ENCODE results near the gene B4GALT5.

DNA sequence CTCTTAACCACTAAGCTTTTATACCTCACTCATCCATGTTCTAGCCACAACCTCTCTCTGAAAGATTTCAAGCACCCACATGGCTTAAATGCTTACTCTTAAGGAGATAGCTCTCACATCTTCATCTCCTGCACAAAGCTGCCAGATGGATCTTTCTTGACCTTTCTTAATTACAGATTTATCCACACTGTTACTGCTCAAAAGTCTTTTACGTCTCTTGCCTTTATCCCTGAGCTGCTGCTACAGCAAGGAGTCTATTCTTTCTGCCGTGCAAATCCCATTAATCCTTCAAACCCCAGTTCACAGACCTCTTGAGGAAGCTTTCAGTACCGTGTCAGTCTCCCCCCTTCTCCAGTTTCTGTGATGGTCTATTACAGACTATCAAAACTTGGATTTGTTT lies 54.6 kb downstream of the B4GALT5 start:
- TF ChIP-seq, protein P1, sequence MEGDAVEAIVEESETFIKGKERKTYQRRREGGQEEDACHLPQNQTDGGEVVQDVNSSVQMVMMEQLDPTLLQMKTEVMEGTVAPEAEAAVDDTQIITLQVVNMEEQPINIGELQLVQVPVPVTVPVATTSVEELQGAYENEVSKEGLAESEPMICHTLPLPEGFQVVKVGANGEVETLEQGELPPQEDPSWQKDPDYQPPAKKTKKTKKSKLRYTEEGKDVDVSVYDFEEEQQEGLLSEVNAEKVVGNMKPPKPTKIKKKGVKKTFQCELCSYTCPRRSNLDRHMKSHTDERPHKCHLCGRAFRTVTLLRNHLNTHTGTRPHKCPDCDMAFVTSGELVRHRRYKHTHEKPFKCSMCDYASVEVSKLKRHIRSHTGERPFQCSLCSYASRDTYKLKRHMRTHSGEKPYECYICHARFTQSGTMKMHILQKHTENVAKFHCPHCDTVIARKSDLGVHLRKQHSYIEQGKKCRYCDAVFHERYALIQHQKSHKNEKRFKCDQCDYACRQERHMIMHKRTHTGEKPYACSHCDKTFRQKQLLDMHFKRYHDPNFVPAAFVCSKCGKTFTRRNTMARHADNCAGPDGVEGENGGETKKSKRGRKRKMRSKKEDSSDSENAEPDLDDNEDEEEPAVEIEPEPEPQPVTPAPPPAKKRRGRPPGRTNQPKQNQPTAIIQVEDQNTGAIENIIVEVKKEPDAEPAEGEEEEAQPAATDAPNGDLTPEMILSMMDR (IDR thresholded peaks at IDR 0.05): no peak
- TF ChIP-seq POLR2A (IDR thresholded peaks at IDR 0.05): no peak
